Osteoblast (primary cell): ENCODE measurements around the gene STAM2. TPM values are rescaled to one million over a fixed set of nuclear protein-coding genes. Genes with fewer than 3 reads are reported as not detected.
"Not testable (repeated sequence)": the region's sequence is repeated elsewhere in the genome, so short reads cannot be mapped to it uniquely, and the experiment has no call there.

ENCODE experiments used
- DNase-seq: peaks from one replicate; pipeline ENCODE4 v3.0.0; 2011; ENCODE audit warnings: low spot score, mixed read lengths; ENCODE audit not compliant: insufficient read length; ENCODE audit errors: missing footprints
- H2AFZ ChIP-seq: 2 replicates; pipeline ENCODE4 v1.6.0; 2011; ENCODE audit warnings: mild to moderate bottlenecking, low read length
- H3K27ac ChIP-seq: 2 replicates; pipeline ENCODE4 v1.5.1; 2011; ENCODE audit warnings: mild to moderate bottlenecking, low read depth, low read length, moderate library complexity
- H3K27me3 ChIP-seq: 2 replicates; pipeline ENCODE4 v1.6.0; 2012; ENCODE audit warnings: mild to moderate bottlenecking, control low read depth, inconsistent platforms, low read length, moderate library complexity; ENCODE audit not compliant: insufficient read depth
- H3K36me3 ChIP-seq: 2 replicates; pipeline ENCODE4 v1.5.1; 2011; ENCODE audit warnings: mild to moderate bottlenecking, low read length, control low read depth, moderate library complexity; ENCODE audit not compliant: insufficient read depth
- H3K4me1 ChIP-seq: 2 replicates; pipeline ENCODE4 v1.5.1; 2011; ENCODE audit warnings: mild to moderate bottlenecking, low read length, control low read depth, moderate library complexity; ENCODE audit not compliant: insufficient read depth
- H3K4me2 ChIP-seq: 2 replicates; pipeline ENCODE4 v1.6.0; 2011; ENCODE audit warnings: mild to moderate bottlenecking, low read length; ENCODE audit not compliant: insufficient read depth
- H3K4me3 ChIP-seq: fragments of 200-600 bp; sonication (generic); 3 replicates; pipeline ENCODE4 v1.5.1; 2012; ENCODE audit warnings: mild to moderate bottlenecking, low read length, inconsistent platforms; ENCODE audit not compliant: insufficient read depth
- H3K79me2 ChIP-seq: 2 replicates; pipeline ENCODE4 v1.6.0; 2012; ENCODE audit warnings: mild to moderate bottlenecking, low read length, control low read depth, inconsistent platforms; ENCODE audit not compliant: insufficient read depth
- H3K9me3 ChIP-seq: 2 replicates; pipeline ENCODE4 v1.5.1; 2011; ENCODE audit warnings: low read depth, low read length, control low read depth
- H4K20me1 ChIP-seq: 2 replicates; pipeline ENCODE4 v1.6.0; 2012; ENCODE audit warnings: mild to moderate bottlenecking, low read length, control low read depth; ENCODE audit not compliant: insufficient read depth
- total RNA-seq: library from RNA; depleted of rRNA; stranded (reverse); fragments of >200 nt; gene quantifications from 2 replicates; pipeline ENCODE4 v1.2.3, GENCODE V29; 2012
- TF ChIP-seq, protein P1 (sequence below): IDR thresholded peaks from 2 replicates; pipeline ENCODE4 v1.5.1; 2011; ENCODE audit warnings: mild to moderate bottlenecking, low read depth, low read length, moderate library complexity; ENCODE audit errors: extremely low read depth

STAM2 gene
- total RNA-seq, 1 donor: 52.5 TPM

DNA sequence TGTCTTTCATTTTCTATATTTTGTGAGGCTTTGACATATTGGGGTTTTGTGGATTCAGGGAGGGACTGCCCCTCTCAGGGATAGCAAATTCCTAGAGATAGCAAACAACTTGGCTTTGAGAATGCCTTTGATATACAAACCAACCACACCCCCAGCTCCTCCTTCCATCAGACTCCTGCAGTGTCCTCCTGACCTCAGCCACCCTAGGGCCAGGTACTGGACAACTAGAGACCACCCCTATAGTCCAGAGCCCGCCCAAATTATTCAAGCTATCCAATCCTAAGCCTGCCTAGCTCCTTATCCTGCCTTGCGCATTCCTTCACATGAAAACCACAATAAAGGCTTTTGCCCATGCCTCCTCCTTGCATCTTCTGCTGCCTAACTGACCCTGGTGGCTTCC lies 22.9 kb upstream of the STAM2 start:
- Histone ChIP-seq H3K4me3 (no peak overlapping the region), H3K9me3 (no peaks in the 10 kb centered on the region), H3K4me2 (no peak overlapping the region), H3K79me2 (no peaks in the 10 kb centered on the region), H3K36me3 (no peaks in the 10 kb centered on the region), H3K4me1 (peaks cover 18% of the 10 kb centered on the region), H2AFZ (no peak overlapping the region), H3K27me3 (no peaks in the 10 kb centered on the region), H3K27ac (no peak overlapping the region), H4K20me1 (no peaks in the 10 kb centered on the region)
- TF ChIP-seq, protein P1, sequence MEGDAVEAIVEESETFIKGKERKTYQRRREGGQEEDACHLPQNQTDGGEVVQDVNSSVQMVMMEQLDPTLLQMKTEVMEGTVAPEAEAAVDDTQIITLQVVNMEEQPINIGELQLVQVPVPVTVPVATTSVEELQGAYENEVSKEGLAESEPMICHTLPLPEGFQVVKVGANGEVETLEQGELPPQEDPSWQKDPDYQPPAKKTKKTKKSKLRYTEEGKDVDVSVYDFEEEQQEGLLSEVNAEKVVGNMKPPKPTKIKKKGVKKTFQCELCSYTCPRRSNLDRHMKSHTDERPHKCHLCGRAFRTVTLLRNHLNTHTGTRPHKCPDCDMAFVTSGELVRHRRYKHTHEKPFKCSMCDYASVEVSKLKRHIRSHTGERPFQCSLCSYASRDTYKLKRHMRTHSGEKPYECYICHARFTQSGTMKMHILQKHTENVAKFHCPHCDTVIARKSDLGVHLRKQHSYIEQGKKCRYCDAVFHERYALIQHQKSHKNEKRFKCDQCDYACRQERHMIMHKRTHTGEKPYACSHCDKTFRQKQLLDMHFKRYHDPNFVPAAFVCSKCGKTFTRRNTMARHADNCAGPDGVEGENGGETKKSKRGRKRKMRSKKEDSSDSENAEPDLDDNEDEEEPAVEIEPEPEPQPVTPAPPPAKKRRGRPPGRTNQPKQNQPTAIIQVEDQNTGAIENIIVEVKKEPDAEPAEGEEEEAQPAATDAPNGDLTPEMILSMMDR: no peak
- no peak for DNase-seq

DNA sequence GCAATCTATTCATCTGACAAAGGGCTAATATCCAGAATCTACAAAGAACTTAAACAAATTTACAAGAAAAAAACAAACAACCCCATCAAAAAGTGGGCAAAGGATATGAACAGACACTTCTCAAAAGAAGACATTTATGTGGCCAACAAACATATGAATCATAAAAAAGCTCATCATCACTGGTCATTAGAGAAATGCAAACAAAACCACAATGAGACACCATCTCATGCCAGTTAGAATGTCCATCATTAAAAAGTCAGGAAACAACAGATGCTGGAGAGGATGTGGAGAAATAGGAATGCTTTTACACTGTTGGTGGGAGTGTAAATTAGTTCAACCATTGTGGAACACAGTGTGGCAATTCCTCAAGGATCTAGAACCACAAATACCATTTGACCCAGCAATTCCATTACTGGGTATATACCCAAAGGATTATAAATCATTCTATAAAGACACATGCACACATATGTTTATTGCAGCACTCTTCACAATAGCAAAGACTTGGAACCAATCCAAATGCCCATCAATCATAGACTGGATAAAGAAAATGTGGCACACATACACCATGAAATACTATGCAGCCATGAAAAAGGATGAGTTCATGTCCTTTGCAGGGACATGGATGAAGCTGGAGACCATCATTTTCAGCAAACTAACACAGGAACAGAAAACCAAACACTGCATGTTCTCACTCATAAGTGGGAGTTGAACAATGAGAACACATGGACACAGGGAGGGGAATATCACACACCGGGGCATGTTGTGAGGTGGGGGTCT lies 22.1 kb upstream of the STAM2 start:
- H4K20me1 ChIP-seq, H3K27me3 ChIP-seq, H3K36me3 ChIP-seq, H3K4me3 ChIP-seq, DNase-seq, H3K79me2 ChIP-seq, H3K27ac ChIP-seq, H3K9me3 ChIP-seq, H3K4me2 ChIP-seq, H2AFZ ChIP-seq: not testable (repeated sequence)
- H3K4me1 ChIP-seq: peaks cover 18% of the 10 kb centered on the region

DNA sequence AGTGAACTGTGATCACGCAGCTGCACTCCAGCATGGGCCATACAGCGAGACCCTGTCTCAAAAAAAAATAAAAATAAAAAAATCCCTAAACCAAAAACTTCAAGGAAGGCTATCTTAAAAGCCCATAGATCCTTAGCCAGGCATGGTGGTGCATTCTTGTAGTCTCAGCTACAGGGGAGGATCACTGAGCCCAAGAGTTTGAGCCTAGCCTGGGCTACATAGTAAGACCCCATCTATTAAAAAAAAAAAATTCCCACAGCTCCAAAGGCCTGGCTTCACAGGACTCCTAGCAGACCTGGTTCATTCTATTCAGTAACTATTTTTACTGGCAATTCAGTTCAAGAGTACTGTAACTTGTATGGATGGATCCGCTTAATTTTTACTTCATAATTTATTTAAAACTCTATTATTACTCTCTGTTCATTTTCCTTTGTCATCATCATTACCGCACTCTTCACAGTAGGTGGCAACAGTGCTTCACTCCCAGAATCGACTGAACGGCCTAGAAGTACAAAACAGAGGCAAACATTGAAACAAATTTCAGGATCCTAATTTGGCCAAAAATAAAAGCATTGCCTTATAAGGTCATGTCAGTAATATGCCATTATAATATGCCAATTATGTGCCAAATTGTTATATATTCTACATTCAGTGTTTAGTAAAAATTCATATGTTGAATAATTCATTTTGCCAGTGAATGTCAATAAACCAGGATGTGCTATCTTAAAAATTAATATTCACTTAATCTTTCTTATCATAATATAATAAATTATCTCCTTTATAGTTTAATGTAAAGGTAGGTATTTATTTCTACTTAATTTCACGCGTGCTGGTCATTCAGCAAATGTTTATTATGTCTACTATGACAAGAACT lies 14.3 kb upstream of the STAM2 start:
- no peak overlapping the region for H3K27ac ChIP-seq
- no peaks in the 10 kb centered on the region for H3K4me1 ChIP-seq
- no peaks in the 10 kb centered on the region for H3K9me3 ChIP-seq
- TF ChIP-seq, protein P1: peak; percentile 92
- H3K4me3 ChIP-seq: no peak overlapping the region
- H2AFZ ChIP-seq: no peak overlapping the region
- DNase-seq: no peak
- H3K4me2 ChIP-seq: no peak overlapping the region
- no peaks in the 10 kb centered on the region for H3K36me3 ChIP-seq
- no peaks in the 10 kb centered on the region for H3K27me3 ChIP-seq
- no peaks in the 10 kb centered on the region for H3K79me2 ChIP-seq
- H4K20me1 ChIP-seq: no peaks in the 10 kb centered on the region

DNA sequence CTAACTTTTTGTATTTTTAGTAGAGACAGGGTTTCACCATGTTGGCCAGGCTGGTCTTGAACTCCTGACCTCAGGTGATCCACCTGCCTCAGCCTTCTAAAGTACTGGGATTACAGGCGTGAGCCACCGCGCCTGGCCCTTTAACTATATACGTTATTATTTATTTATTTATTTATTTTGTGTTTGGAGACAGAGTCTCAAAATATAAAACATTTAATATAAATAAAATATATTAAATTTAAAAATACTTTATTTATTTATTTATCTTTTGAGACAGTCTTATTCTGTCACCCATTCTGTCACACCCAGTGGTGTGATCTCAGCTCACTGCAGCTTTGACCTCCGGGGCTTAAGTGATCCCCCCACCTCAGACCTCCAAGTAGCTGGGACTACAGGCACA lies 11.2 kb upstream of the STAM2 start:
- H2AFZ ChIP-seq, DNase-seq, H3K36me3 ChIP-seq, H3K4me3 ChIP-seq, H3K4me2 ChIP-seq, H3K9me3 ChIP-seq, H4K20me1 ChIP-seq, H3K79me2 ChIP-seq, H3K27ac ChIP-seq, H3K4me1 ChIP-seq, H3K27me3 ChIP-seq: not testable (repeated sequence)
